Measurements from ENCODE around the gene DBP. TPM values are rescaled to one million over a fixed set of nuclear protein-coding genes. Genes with fewer than 3 reads are reported as not detected.
A peak's percentile ranks its signal among the peaks of the same experiment; 100 is the strongest.
"Not testable (repeated sequence)": the region's sequence is repeated elsewhere in the genome, so short reads cannot be mapped to it uniquely, and the experiment has no call there.

The DBP gene
- polyA plus RNA-seq, 5 donors, result 6.3 to 14.0 (median 10.5) TPM

DNA sequence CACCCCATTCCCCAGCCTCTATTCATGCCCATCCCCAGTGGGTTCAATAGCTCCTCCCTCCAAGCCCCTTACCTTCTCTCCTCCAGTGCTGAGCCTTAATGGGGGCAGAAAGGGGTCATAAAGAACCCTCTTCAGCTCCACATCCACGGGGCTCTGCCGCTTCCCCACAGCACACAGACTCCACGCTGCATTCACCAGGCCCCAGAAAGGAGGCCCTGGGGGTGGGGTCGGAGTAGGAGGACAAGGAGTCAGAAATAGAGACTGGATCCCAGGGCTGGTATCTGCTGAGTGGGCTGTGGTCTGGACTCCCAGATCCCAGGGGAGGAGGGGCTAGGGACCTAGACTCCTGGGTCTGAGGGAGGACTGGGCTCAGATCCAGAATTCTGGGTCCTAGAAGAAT is 7.2 kb upstream of the DBP start:
- no peak for DNase-seq

DNA sequence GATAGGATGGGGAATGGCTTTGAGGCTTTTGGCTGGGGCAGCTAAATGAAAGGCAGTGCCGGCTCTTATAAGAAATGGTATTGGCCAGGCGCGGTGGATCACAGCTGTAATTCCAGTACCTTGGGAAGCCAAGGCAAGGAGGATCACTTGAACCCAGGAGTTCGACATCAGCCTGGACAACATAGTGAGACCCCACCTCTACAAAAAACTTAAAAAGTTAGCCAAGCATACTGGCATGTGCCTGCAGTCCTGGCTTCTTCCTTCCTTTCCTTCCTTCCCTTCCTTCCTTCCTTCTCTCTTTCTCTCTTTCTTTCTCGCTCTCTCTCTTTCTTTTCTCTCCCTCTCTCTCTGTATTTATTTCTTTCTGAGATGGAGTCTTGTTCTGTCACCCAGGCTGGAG is 5.7 kb upstream of the DBP start:
- no peak for DNase-seq

DNA sequence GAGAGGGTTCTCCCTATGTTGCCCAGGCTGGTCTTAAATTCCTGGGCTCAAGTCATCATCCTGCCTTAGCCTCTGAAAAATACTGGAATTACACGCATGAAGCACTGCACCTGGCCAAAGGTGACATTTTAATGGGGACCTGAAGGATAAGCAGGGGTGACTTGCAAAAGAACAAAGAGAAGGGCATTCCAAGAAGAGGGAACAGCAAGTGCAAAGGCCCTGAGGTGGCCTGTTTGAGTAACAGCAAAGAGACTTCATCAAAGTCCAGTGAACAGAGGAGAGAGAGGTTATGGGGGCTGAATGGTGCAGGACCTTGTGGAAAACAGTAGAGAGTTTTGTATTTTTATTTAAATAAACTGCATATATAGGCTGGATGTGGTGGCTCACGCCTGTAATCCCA is 4.7 kb upstream of the DBP start:
- no peak for DNase-seq

DNA sequence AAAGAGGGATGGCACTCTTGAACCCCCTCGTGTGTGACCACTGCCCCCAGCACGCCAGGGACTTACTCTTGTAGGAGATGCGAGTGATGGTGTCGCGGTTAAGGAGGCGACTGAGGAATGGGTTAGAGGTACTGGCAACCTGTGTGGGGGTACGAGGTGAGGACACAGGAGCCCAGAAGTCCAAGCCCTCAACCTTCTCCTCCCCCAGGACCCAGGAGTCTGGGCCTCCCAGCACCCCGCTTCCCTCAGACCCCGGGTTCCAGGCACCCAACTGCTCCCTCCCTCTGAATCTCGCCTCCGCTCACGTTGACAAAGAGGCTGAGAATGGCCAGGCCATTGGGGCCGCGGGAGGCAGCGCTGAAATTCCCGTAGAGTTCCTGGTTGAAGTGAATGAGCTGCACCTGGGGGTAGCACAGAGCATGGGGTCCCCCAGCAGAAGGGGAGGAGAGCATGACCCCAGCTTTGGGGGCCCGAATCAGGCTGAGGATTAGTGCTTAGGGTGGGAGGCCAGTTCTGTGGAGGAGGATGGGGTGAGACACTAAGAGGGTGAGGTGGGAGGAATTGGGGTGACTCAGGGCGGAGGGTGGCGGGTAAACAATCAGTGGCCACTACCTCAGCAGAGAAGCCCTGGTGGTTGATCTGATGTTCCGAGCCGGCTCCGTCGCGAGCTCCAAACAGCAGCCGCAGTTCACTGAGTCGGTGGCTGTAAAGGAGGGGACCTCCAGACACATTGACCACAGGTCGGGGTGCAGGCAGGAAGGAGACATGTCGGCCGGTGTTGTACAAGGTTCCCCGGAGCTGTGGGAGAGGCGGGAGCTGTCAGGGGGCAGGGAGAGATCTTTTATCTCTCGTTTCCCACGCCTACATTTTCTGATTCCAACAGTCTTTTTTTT is 2.5 kb upstream of the DBP start:
- no peak for DNase-seq

DNA sequence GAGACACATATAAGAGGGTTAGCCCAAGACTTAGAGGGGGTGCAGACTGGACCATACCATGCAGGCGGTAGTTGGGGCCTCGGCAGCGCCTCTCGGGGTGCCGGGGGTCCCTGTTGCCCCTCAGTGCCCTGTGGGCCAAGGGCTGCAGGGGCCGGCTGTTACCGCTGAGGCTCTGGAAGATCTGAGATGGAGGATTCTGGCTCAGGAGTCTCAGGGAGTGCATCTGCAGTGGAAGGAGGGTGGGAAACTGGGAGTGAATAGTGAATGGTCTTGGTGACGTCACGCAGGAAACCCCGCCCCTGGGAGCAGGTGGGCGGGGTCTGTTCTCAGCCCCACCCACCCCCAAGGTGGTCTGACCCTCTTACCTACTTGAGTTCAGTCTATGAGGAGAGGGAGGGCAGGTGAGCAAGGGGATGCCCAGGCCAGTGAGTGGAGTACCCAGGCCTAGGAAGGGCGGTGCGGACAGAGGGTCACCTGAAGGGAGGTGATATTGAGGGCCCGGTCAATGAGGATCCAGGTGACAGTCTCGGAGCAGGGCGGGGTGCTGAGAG is 1.7 kb upstream of the DBP start:
- DNase-seq, result no peak

DNA sequence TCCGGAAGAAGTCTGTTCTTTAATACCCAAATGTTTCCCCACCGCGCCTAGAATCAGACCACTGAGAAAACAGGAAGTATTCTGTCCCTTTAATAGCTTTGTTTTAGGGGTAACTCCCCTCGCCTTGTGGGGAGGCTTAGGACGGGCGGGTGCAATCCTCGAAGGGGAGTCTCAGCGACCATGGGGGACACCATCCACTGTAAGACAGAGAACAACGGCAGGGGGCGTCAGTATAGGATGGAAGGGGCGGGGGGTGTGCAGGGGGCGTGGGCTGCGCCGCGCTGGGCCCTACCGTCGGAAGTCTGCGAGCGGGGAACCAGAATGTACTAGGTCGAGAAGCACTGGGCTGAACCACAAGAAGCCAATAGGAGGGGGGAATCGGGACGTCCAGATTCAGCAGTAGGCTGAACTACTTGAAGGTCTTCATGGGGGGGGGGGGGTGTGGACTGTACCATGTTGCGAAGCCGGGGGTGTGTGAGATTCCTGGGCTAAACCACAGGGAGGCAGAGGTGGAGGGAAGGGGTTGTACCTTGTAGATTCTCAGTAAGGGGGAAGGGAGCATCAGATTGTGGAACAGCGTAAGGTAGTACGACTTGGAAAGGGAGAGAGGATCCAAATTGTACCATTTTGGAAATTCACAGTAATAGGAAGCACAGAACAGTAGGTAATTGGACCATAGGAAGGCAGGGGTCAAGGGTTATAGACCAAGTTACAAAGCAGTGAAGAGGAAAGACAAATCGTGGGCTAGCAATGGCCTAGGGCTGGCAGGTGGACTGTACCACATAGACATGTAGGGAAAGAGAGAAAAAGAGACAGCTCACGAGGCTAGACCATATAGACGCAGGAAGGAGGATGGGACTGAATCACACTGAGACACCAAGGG is 1.0 kb upstream of the DBP start:
- peak; percentile 91 for DNase-seq

DNA sequence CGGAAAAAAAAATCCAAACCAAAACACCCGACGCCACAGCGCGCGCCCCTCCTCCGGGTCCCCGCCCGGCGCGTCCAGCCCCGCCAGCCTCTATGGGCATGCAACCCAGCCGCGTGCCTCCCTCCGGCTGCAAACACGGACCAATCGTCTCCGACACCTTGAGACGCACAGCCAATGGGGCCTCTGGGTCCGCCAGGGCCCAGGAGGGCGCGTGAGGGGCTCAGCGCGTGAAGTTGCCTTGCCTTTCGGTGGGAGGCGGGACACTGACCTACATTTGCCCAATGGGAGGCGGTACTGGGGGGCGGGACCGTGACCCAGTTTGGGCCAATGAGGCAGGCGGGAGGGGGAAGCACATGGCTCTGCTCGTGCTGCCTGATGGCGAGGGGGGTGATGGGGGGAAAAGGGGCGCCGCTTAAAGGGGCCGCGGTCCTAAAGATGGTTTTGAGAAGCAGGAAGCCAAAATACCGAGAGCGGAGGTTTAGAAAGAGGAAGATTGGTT is 319 bp upstream of the DBP start:
- DNase-seq, result peak; percentile 99

DNA sequence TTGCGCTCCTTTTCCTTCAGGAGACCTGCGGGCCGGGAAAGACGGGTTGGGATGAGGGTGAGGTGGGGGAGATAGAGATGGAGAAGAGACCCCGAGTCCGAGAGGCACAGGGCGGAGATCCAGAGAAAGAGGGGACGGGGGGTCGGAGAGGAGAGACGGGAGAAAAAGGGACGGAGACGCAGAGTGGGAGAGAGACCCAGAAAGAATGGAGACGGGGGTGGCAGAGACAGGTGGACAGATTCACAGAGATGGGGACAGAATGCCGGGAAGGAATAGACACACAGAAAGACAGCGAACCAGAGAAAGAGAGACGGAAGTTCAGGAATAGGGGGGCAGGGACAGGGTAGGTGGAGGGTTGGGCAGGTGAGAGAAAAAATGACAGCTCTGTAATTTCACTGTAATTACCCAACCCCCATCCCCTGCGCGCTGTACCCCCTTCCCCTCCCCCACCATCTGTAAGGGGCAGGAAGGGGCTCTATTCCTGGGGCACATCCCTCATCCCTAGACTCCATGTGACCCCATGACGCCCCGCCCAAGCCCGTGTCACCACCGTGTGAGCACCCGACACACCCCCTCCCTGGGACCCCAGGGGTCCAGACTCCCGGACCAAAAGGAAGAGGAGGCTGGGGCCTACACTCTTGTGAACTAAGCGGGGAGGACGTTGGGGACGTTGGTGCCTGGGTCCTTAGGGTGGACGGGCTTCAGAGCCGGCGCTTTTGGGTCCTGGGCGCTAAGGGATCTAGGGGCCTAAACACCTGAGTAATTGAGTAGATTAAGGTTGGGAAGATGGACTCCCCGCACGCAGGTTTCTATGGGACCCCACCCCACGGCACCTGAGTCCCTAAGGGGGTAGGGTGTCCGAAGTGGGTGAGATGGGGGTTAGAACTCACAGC is 967 bp downstream of the DBP start:
- no peak for DNase-seq

DNA sequence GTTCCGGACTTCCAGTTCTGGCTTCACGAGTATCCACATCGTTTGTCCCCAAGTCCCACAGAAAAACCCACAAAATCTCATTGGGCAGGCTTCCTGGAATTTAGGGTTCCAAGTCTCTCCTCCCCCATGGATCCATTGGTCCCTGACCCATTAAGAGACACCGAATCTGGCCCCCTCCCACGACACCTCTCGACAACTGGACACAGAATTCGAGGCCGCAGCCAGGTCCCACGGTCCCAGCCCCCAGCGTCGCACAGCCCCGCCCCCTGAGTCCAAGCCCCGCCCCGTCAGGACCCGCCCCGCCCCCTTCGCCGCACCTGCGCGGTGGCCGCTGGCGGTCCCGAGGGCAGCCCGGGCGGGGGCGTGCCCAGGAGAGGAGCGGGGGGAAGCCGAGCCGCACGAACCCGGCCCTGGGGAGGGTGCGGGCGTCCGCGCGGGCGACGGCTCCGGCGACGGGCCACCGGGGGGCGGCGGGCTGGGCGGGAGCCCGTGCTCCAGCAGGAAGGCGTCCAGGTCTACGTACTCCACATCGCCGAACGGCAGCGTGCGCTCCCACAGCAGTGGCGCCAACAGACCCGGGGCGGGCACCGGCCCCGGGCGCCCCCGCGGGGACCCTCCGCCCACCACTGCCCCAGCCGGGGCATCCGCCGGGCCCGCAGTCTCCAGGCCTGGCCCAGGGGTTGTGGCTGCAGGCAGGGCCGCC is 1.8 kb downstream of the DBP start:
- DNase-seq, result no peak

DNA sequence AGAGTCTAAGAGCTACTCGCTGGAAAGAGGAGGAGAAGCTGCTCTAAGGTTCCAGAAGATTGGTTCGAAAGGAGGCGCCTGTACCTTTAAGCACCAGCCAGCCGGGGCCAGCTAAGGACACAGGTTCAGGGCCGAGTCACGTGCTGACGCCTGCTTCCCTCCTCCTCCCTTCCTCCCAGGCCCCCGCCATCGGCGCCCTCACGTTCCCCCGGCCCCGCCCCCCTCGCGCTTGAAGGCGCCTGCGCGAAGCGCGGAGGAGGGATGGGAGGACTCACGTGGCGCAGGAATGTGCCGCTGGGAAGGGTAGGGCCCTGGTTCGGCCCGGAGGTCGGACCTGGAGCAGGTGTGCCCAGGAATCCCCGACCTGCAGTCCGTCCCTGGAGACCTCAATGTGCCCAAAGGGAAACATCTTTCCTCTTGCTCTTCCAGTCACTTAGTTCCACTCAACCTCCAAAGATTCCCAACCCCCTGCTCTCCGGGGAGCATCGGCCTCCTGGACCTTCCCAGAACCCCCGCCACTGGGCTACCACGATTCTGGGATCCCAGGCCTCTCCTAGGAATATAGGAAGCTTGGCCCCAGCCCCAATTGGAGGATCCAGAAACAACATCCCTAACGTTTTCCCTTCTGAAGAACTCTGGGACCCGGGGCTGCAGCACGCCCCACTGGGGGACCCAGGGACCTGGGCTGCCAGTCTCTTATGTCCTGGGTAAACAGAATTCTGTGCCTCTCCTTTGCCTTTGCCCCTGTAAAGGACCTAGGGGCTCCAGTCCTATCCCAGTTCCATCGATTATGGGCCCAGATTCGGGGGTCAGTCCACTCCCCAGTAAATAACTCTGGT is 2.5 kb downstream of the DBP start:
- peak; percentile 90 to 93 for DNase-seq

DNA sequence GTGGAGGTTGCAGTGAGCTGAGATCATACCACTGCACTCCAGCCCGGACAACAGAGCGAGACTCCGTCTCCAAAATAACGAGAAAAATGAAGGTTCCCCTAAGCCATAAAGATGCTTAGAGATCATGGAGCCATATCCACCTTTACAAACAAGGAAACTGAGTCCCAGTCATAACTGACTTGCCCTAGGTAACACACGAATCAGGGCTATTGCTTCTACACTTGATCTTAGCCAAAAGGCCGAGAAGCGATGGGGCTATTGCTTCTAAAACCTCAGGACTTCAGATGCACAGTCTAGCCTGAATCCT is 3.2 kb downstream of the DBP start:
- DNase-seq, result no peak

DNA sequence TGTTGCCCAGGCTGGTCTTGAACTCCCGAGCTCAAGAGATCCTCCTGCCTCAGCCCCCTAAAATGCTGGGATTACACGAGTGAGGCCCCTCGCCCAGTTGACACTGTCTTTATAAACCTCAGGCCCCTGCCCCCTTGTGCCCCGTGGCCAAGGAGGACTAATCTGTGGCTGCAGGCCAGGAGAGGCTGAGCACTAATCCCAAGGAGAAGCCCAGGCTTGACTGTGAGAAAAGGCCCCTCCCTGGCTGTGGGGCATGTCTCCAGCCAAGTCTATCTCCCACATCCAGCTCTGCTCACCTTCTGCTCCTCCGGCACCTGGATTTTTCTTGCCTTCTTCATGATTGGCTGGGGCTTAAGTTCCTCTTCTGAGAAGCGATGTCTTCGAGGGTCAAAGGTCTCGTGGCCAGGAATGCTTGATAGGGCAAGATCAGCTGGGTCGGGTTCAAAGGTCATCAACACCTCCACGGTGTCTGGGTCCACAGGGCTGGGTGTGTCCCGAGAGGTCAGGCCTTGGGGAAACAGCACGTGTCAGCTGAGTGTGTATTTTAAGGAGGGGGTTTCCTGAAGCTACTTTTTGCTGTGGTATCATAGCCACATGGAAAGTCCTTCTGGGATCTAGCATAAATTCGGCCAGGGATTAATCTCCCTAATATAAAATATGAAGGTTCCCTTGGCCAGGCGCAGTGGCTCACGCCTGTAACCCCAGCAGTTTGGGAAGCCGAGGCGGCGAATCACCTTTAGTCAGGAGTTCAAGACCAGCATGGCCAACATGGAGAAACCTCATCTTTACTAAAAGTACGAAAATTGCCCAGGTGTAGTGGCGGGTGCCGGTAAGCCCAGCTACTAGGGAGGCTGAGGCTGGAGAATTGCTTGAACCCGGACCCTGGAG is 3.8 kb downstream of the DBP start:
- DNase-seq, result no peak

DNA sequence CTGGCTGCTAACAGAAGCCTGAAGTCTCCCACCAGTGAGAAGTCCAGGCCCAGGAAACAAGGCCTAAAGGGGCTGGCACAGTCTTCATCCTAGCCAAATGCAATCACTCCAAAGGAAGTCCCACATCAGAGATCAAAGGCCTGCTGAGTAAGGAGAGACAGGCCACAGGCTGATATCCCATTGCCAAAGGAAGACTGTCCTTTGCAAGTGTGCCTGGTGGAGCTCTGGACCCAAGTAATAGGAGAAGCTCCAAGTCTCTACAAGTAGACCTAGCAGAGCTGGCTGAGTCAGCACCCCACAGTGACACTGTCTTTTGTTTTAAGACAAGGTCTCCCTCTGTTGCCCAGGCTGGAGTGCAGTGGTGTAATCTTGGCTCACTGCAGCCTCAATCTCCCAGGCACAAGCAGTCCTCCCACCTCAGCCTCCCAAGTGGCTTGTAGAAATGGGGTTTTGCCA is 4.5 kb downstream of the DBP start:
- DNase-seq, result no peak

DNA sequence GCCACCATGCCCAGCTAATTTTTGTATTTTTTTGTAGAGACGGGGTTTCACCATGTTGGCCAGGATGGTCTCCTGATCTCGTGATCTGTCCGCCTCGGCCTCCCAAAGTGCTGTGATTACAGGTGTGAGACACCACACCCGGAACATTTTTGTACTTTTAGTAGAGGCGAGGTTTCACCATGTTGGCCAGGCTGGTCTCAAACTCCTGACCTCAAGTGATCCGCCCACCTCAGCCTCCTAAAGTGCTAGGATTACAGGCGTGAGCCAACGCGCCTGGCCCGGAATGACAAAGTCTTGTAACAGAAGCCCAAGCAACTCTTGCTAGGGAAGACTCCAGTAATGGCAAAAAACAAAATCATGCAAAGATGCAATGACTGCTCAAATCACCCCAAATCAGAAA is 4.9 kb downstream of the DBP start:
- DNase-seq, result not testable (repeated sequence)

DNA sequence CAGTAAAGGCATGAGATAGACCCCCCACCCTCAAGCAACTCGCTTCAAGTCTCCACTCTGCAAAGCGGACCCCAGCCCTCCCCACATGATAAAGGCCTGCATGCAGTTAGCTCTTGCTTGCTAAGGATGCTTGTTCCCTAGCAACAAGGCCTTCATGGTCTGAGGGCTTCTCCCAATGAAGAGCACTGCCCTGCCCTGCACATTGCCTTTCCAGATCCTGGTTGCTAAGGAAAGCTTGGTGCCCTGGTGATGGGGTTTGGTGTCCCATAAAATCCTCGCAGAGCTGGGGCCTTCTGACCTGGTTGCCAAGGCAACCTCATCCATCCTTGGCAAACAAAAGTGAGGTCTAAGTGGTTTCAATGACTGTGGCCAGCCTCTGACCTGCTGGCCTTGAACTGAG is 6.0 kb downstream of the DBP start:
- DNase-seq, result no peak

DNA sequence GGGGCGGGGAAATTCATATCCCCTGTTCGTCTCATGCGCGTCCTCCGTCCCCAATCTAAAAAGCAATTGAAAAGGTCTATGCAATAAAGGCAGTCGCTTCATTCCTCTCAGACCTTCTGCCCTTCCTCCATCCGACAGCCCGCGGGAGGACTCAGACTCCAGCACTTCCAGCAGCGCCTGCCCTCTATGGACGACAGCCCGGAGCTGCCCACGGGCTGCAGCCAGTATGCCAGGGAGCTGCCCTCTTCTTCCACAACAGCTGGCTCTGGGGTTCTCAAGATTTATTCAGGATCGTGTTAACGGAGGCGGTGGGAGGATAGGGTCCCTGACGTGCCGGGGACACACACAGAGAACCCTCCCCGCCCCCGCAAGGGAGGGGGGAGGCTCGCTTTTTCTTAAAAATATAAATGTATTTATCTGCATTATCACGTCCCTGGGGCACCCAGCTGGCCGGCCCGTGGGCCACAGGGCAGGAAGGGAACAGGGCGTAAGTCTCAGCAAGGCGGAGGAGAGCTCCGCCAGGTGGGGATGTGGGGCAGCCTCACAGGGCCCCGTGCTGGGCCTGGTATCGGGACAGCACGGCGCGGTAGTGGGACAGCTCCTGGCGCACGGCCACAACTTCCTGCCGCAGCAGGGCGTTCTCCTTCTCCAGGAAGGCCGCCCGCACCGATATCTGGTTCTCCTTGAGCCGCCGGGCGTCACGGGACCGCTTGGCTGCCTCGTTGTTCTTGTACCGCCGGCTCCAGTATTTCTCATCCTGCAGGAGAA is 6.7 kb downstream of the DBP start:
- no peak for DNase-seq

DNA sequence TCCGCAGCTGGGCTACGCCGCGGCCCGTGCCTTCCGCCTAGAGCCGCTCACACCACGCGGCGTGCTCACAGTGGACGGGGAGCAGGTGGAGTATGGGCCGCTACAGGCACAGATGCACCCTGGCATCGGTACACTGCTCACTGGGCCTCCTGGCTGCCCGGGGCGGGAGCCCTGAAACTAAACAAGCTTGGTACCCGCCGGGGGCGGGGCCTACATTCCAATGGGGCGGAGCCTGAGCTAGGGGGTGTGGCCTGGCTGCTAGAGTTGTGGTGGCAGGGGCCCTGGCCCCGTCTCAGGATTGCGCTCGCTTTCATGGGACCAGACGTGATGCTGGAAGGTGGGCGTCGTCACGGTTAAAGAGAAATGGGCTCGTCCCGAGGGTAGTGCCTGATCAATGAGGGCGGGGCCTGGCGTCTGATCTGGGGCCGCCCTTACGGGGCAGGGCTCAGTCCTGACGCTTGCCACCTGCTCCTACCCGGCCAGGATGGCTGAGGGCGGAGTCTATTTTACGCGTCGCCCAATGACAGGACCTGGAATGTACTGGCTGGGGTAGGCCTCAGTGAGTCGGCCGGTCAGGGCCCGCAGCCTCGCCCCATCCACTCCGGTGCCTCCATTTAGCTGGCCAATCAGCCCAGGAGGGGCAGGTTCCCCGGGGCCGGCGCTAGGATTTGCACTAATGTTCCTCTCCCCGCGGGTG is 7.4 kb downstream of the DBP start:
- no peak for DNase-seq

DNA sequence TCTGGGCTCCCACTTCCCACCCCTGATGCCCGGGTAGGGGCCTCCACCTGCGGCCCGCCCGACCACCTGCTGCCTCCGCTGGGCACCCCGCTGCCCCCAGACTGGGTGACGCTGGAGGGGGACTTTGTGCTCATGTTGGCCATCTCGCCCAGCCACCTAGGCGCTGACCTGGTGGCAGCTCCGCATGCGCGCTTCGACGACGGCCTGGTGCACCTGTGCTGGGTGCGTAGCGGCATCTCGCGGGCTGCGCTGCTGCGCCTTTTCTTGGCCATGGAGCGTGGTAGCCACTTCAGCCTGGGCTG is 7.9 kb downstream of the DBP start:
- DNase-seq, result no peak
